ENCODE data around the gene WDR20.

DNA sequence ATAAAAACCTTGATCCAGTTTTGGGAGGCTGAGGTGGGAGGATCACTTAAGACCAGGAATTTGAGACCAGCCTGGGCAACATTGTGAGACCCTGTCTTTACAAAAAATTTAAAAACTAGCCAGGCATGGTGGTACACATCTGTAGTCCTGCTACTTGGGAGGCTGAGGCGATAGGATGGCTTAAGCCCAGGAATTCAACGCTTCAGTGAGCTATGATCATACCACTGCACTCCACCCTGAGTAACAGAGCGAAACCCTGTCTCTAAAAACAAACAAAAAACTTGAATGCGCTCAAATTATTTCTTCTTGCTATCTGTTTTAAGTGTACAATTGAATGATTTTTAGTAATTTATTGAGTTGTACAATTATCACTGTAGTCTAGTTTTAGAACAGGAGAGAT is 20.1 kb downstream of the WDR20 start:
- TF ChIP-seq ELF4 (CRISPR knock-in tag; IDR thresholded peaks at IDR 0.05; ENCODE audit: low read depth) (no peak), NFYB (CRISPR knock-in tag; conservative IDR thresholded peaks at IDR 0.05; ENCODE audit: low read depth) (no peak)
- TF ChIP-seq, protein P1, sequence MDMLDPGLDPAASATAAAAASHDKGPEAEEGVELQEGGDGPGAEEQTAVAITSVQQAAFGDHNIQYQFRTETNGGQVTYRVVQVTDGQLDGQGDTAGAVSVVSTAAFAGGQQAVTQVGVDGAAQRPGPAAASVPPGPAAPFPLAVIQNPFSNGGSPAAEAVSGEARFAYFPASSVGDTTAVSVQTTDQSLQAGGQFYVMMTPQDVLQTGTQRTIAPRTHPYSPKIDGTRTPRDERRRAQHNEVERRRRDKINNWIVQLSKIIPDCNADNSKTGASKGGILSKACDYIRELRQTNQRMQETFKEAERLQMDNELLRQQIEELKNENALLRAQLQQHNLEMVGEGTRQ (CRISPR knock-in tag; IDR thresholded peaks at IDR 0.05) = no peak
- TF ChIP-seq, protein P2, sequence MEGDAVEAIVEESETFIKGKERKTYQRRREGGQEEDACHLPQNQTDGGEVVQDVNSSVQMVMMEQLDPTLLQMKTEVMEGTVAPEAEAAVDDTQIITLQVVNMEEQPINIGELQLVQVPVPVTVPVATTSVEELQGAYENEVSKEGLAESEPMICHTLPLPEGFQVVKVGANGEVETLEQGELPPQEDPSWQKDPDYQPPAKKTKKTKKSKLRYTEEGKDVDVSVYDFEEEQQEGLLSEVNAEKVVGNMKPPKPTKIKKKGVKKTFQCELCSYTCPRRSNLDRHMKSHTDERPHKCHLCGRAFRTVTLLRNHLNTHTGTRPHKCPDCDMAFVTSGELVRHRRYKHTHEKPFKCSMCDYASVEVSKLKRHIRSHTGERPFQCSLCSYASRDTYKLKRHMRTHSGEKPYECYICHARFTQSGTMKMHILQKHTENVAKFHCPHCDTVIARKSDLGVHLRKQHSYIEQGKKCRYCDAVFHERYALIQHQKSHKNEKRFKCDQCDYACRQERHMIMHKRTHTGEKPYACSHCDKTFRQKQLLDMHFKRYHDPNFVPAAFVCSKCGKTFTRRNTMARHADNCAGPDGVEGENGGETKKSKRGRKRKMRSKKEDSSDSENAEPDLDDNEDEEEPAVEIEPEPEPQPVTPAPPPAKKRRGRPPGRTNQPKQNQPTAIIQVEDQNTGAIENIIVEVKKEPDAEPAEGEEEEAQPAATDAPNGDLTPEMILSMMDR (IDR thresholded peaks at IDR 0.05) = no peak
- TF ChIP-seq, protein P3, sequence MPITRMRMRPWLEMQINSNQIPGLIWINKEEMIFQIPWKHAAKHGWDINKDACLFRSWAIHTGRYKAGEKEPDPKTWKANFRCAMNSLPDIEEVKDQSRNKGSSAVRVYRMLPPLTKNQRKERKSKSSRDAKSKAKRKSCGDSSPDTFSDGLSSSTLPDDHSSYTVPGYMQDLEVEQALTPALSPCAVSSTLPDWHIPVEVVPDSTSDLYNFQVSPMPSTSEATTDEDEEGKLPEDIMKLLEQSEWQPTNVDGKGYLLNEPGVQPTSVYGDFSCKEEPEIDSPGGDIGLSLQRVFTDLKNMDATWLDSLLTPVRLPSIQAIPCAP (CRISPR knock-in tag; IDR thresholded peaks at IDR 0.05) = no peak

All from WTC11 (cell line).